ENCODE measurements around the gene BRSK2. TPM values are rescaled to one million over a fixed set of nuclear protein-coding genes. Genes with fewer than 3 reads are reported as not detected.

The BRSK2 gene
- total and polyA plus RNA-seq, 2 of the 4 experiments (the other 2 are of a cell fraction) = 0.18 to 0.62 TPM

- H2BK5ac ChIP-seq (ENCODE audit: low read depth, low read length, poor library complexity, severe bottlenecking) = no peak overlapping the region
- no peak overlapping the region for H3K27ac ChIP-seq (ENCODE audit: insufficient read depth, low read length)
- H2AFZ ChIP-seq (replicated peaks; ENCODE audit: low read length, poor library complexity) = no peak overlapping the region
- H4K20me1 ChIP-seq (ENCODE audit: insufficient read depth, low read length) = no peaks in the 10 kb centered on the region
- DNase-seq = no peak
- no peak overlapping the region for H4K5ac ChIP-seq (ENCODE audit: low read depth, low read length)
- no peak overlapping the region for H2AK5ac ChIP-seq (ENCODE audit: low read depth, low read length)
- H2AK9ac ChIP-seq (replicated peaks; ENCODE audit: low read depth, low read length, poor library complexity) = no peak overlapping the region
- H3K14ac ChIP-seq (replicated peaks; ENCODE audit: low read depth, low read length) = no peak overlapping the region
- H3K27me3 ChIP-seq (ENCODE audit: control insufficient read depth, insufficient read depth, low read length) = no peaks in the 10 kb centered on the region
- intact Hi-C loops (cut with micrococcal nuclease) (no loop called here), dilution Hi-C loops (cut with HindIII; ENCODE audit: low sequenced_read_pairs, unreplicated experiment) (no loop called here), in situ Hi-C loops (cut with MboI; ENCODE audit: low sequenced_read_pairs) (no loop called here)
- H3K18ac ChIP-seq (ENCODE audit: low read depth, low read length) = no peak overlapping the region
- ChIA-PET CTCF (no interaction called here), POLR2A (ENCODE audit: unreplicated experiment) (no interaction called here)
- H3K4me2 ChIP-seq (ENCODE audit: low read depth, low read length) = no peak overlapping the region
- no peaks in the 10 kb centered on the region for H3K4me1 ChIP-seq (ENCODE audit: control insufficient read depth, insufficient read depth, low read length)
- H3K4me3 ChIP-seq (ENCODE audit: insufficient read depth, low read depth, low read length) = no peak overlapping the region
- TF ChIP-seq RFX5 (IDR thresholded peaks at IDR 0.05; ENCODE audit: low read depth, low read length) (no peak), ELK1 (IDR thresholded peaks at IDR 0.05; ENCODE audit: borderline replicate concordance, low read depth, low read length) (no peak), CHD1 (IDR thresholded peaks at IDR 0.05; ENCODE audit: low read depth, low read length) (no peak), MXI1 (IDR thresholded peaks at IDR 0.05; ENCODE audit: borderline replicate concordance, low read depth, low read length) (no peak), MAFK (IDR thresholded peaks at IDR 0.05; ENCODE audit: low read depth, low read length) (no peak), MAZ (IDR thresholded peaks at IDR 0.05; ENCODE audit: borderline replicate concordance, low read depth, low read length) (no peak), USF2 (IDR thresholded peaks at IDR 0.05; ENCODE audit: low read depth, low read length) (no peak), BHLHE40 (IDR thresholded peaks at IDR 0.05; ENCODE audit: low read depth, low read length) (no peak), RCOR1 (IDR thresholded peaks at IDR 0.05; ENCODE audit: insufficient replicate concordance, low read length) (no peak), POLR2A (IDR thresholded peaks at IDR 0.05; ENCODE audit: low read depth, low read length) (no peak), SMC3 (IDR thresholded peaks at IDR 0.05; ENCODE audit: low read depth, low read length) (no peak), FOS (IDR thresholded peaks at IDR 0.05; ENCODE audit: low read depth, low read length) (no peak), RAD21 (IDR thresholded peaks at IDR 0.05; ENCODE audit: low read length) (no peak), NFE2L2 (IDR thresholded peaks at IDR 0.05; ENCODE audit: low read depth, low read length) (no peak)
- H3K36me3 ChIP-seq (ENCODE audit: control insufficient read depth, insufficient read depth, low read length) = no peaks in the 10 kb centered on the region
- H3K23ac ChIP-seq (ENCODE audit: low read depth, low read length) = no peak overlapping the region
- 82% methylated on average over 18 of the region's 22 CpGs; no CpG with 5 or more reads in 1 of the 2 experiments for WGBS, 2 experiments (ENCODE audit: extremely low coverage in 2 of 2, insufficient read length in 1 of 2)
- no peak overlapping the region for H3K56ac ChIP-seq (ENCODE audit: extremely low read depth, insufficient read depth, low read length)
- ATAC-seq (ENCODE audit: low read depth) = no peak
- no TSS peak for BruUV-seq (replicated peaks)
- no peak overlapping the region for H2BK120ac ChIP-seq (ENCODE audit: low read depth, low read length)
- H3K9ac ChIP-seq (ENCODE audit: low read depth, low read length) = no peak overlapping the region
- no peak overlapping the region for H4K8ac ChIP-seq (ENCODE audit: low read depth in 2 of 2, low read length in 2 of 2)
- no peak overlapping the region for H2BK15ac ChIP-seq (ENCODE audit: low read depth, low read length)
- no peak overlapping the region for H3K4ac ChIP-seq (ENCODE audit: low read depth, low read length)
- H3K79me1 ChIP-seq (ENCODE audit: low read depth in 1 of 2, low read length in 2 of 2) = no peaks in the 10 kb centered on the region
- H4K91ac ChIP-seq (ENCODE audit: insufficient read depth, low read depth, low read length) = no peak overlapping the region
- H2BK20ac ChIP-seq (ENCODE audit: low read depth, low read length) = no peak overlapping the region
- H3K9me3 ChIP-seq (ENCODE audit: control insufficient read depth, insufficient read depth, low read length) = peaks cover 27% of the 10 kb centered on the region
- H3K9me1 ChIP-seq (ENCODE audit: insufficient read depth, low read length) = no peaks in the 10 kb centered on the region
Measured at GRCh38 chr11:1414650-1415049, 24.9 kb downstream of the BRSK2 start.

Measured in IMR-90 (cell line).